OCI-LY3 (cell line): Measurements from ENCODE around the gene VPS8.

ENCODE experiments used
- H2AFZ ChIP-seq: fragments of 200-600, 300-600 bp; shearing (Covaris generic); 2 replicates; pipeline ENCODE4 v1.6.0; 2014; ENCODE audit warnings: antibody characterized with exemption, low read depth, low read length
- H3K27ac ChIP-seq: fragments of 200-600, 300-600 bp; sonication (generic); 2 replicates; pipeline ENCODE4 v1.5.1; 2014; ENCODE audit warnings: mild to moderate bottlenecking, low read length, moderate library complexity, mixed read lengths
- H3K27me3 ChIP-seq: fragments of 200-600, 300-600 bp; sonication (generic); 2 replicates; pipeline ENCODE4 v1.6.1; 2014; ENCODE audit warnings: low read depth, low read length, mixed read lengths
- H3K36me3 ChIP-seq: fragments of 200-600, 300-600 bp; sonication (generic); replicated peaks from 2 replicates; pipeline ENCODE3; 2014; ENCODE audit warnings: low read depth, low read length, mixed read lengths
- H3K4me1 ChIP-seq: fragments of 300-600, 200-600 bp; sonication (generic); 2 replicates; pipeline ENCODE4 v1.6.1; 2014; ENCODE audit warnings: low read length, mixed read lengths
- H3K4me2 ChIP-seq: fragments of 200-600, 300-600 bp; sonication (generic); 2 replicates; pipeline ENCODE4 v1.6.1; 2014; ENCODE audit warnings: low read length, mixed read lengths
- H3K4me3 ChIP-seq: fragments of 300-600, 200-600 bp; sonication (generic); 2 replicates; pipeline ENCODE4 v1.5.1; 2014; ENCODE audit warnings: antibody characterized with exemption, mild to moderate bottlenecking, low read length, moderate library complexity
- H3K79me2 ChIP-seq: fragments of 300-600, 200-600 bp; shearing (Covaris generic); 2 replicates; pipeline ENCODE4 v1.6.1; 2014; ENCODE audit warnings: mild to moderate bottlenecking, low read length, mixed read lengths
- H3K9ac ChIP-seq: fragments of 300-600, 200-600 bp; shearing (Covaris generic); 2 replicates; pipeline ENCODE4 v1.6.0; 2014; ENCODE audit warnings: mild to moderate bottlenecking, low read length, moderate library complexity
- H3K9me3 ChIP-seq: fragments of 200-600, 300-600 bp; shearing (Covaris generic); 2 replicates; pipeline ENCODE4 v1.6.1; 2014; ENCODE audit warnings: low read length, mixed read lengths; ENCODE audit not compliant: insufficient read depth
- H4K20me1 ChIP-seq: fragments of 200-600, 300-600 bp; sonication (generic); 2 replicates; pipeline ENCODE4 v1.6.1; 2016; ENCODE audit warnings: low read length, mixed read lengths; ENCODE audit not compliant: insufficient read depth
- CTCF ChIP-seq: fragments of 200-600, 300-600 bp; sonication (generic); IDR thresholded peaks from 2 replicates; pipeline ENCODE4 v1.5.1; 2014; ENCODE audit warnings: antibody characterized with exemption, low read length, low read depth
- EZH2phosphoT487 ChIP-seq: fragments of 200-600 bp; shearing (Covaris generic); IDR thresholded peaks from 2 replicates; pipeline ENCODE4 v1.6.1; 2018; ENCODE audit warnings: antibody characterized with exemption, mixed run types, low read depth

Gene VPS8, protein sequence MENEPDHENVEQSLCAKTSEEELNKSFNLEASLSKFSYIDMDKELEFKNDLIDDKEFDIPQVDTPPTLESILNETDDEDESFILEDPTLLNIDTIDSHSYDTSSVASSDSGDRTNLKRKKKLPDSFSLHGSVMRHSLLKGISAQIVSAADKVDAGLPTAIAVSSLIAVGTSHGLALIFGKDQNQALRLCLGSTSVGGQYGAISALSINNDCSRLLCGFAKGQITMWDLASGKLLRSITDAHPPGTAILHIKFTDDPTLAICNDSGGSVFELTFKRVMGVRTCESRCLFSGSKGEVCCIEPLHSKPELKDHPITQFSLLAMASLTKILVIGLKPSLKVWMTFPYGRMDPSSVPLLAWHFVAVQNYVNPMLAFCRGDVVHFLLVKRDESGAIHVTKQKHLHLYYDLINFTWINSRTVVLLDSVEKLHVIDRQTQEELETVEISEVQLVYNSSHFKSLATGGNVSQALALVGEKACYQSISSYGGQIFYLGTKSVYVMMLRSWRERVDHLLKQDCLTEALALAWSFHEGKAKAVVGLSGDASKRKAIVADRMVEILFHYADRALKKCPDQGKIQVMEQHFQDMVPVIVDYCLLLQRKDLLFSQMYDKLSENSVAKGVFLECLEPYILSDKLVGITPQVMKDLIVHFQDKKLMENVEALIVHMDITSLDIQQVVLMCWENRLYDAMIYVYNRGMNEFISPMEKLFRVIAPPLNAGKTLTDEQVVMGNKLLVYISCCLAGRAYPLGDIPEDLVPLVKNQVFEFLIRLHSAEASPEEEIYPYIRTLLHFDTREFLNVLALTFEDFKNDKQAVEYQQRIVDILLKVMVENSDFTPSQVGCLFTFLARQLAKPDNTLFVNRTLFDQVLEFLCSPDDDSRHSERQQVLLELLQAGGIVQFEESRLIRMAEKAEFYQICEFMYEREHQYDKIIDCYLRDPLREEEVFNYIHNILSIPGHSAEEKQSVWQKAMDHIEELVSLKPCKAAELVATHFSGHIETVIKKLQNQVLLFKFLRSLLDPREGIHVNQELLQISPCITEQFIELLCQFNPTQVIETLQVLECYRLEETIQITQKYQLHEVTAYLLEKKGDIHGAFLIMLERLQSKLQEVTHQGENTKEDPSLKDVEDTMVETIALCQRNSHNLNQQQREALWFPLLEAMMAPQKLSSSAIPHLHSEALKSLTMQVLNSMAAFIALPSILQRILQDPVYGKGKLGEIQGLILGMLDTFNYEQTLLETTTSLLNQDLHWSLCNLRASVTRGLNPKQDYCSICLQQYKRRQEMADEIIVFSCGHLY (N-terminal part only)

GRCh38 chr3:184811999-184812661 lies at the start of gene VPS8:
VPS8 (plus strand) TSS chr3:184812166; CDS start chr3:184824633, 12,467 bp downstream.
- Histone ChIP-seq H3K9me3 (no peaks in the 10 kb centered on the region), H3K9ac (peak within 1 kb of the TSS; percentile 70), H2AFZ (peak within 1 kb of the TSS; percentile 95), H3K27ac (no peak within 1 kb of the TSS), H3K4me3 (peak within 1 kb of the TSS; percentile 83), H3K4me2 (peak within 1 kb of the TSS; percentile 85), H3K27me3 (no peaks in the 10 kb centered on the region), H3K4me1 (peaks cover 23% of the 10 kb centered on the region), H3K36me3 (peaks cover 4% of the 10 kb centered on the region), H4K20me1 (no peaks in the 10 kb centered on the region; the same call in 1 of the 2 replicates), H3K79me2 (peaks cover 22% of the 10 kb centered on the region)
- TF ChIP-seq CTCF (no peak; the same call in 1 of the 2 replicates), EZH2phosphoT487 (no peak)

DNA sequence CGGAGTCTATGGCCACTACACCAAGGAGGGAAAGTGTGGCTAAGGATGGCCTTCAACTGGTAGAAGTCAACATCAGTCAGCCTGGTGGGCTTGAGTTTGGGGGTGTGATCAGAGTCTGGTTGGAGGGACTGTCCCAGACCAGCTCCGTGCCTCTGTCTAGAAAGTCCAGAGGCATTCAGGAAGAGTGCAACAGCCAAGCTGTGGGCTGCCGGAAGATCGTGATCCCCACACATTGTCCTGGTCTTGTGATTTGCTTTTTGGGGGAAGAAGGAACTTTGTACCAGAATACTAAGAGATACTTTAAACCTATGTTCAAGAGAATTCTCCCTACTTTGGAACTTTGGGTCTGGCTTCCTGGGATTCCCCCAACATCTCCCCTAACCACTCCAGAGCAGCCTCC lies 47.8 kb upstream of the VPS8 start:
- H3K79me2 ChIP-seq: no peaks in the 10 kb centered on the region
- peaks cover 31% of the 10 kb centered on the region for H3K4me1 ChIP-seq
- H3K27me3 ChIP-seq: 0 out of 2 replicates have a peak, but pooled peaks cover 4% of the 10 kb centered on the region
- no peak overlapping the region for H3K27ac ChIP-seq
- TF ChIP-seq CTCF: no peak
- TF ChIP-seq EZH2phosphoT487: no peak
- no peak overlapping the region for H2AFZ ChIP-seq
- H3K36me3 ChIP-seq: no peaks in the 10 kb centered on the region
- no peak overlapping the region for H3K9ac ChIP-seq
- no peak overlapping the region for H3K4me3 ChIP-seq
- H3K4me2 ChIP-seq: no peak overlapping the region
- no peaks in the 10 kb centered on the region for H3K9me3 ChIP-seq
- H4K20me1 ChIP-seq: no peaks in the 10 kb centered on the region

GRCh38 chr3:184765047-184765729 lies 46.8 kb upstream of the VPS8 start:
- Histone ChIP-seq H4K20me1 (no peaks in the 10 kb centered on the region), H2AFZ (peak overlapping the region; percentile 19; the same call in 1 of the 2 replicates), H3K4me2 (peak overlapping the region; percentile 60), H3K4me1 (peaks cover 31% of the 10 kb centered on the region), H3K9ac (peak overlapping the region; percentile 6; the same call in 1 of the 2 replicates), H3K79me2 (no peaks in the 10 kb centered on the region), H3K27me3 (0 out of 2 replicates have a peak, but pooled peaks cover 4% of the 10 kb centered on the region), H3K27ac (peak overlapping the region; percentile 53), H3K36me3 (no peaks in the 10 kb centered on the region), H3K9me3 (no peaks in the 10 kb centered on the region), H3K4me3 (peak overlapping the region; percentile 22)
- TF ChIP-seq CTCF: no peak
- no peak for TF ChIP-seq EZH2phosphoT487
